Left cardiac atrium (tissue), 4 donors: Measurements from ENCODE around the gene SUGCT. TPM values are rescaled to one million over a fixed set of nuclear protein-coding genes. Genes with fewer than 3 reads are reported as not detected.

ENCODE experiments used
- ATAC-seq, 2 donors: fragments of 200-7000 bp; cut with Tn5 transposase; one replicate each; pipeline ENCODE4 v1.9.1; 2020; ENCODE audit warnings: mild to moderate bottlenecking in 2 of 2, moderate library complexity in 2 of 2
- DNase-seq: peaks from one replicate; pipeline ENCODE4 v3.0.0-alpha.2; 2020
- intact Hi-C, 2 donors: fragments of 100-400 bp; cut with DNase I; formaldehyde crosslinking; loops; one replicate each; pipeline versions ENCODE4 v1.14.1 to v1.15.1; 2022 to 2023
- total RNA-seq, 2 donors: library from RNA; stranded (reverse); fragmentation: NEBNext Ultra II Directional; extraction: Animal tissue kit (Norgen Biotek cat#: 25700); gene quantifications; one replicate each; pipeline ENCODE4 v1.2.1, GENCODE V29; 2021
- donor health status: DM: no; HTN: yes; CAD: no.
- donor health status: DM: no; HTN: yes; CAD: no; lungs with severe emphysema.
- donor health status: DM: yes; HTN: yes; CAD: no.
- donor health status: Dilated cardiomyopathy.

SUGCT gene
- total RNA-seq, 2 donors from 2014 or later: 4.1 to 4.4 TPM

GRCh38 chr7:40300146-40300670 is 165.4 kb downstream of the SUGCT start:
- intact Hi-C loops: no loop called here
- ATAC-seq (no peak), DNase-seq (no peak)

- ATAC-seq (no peak), DNase-seq (no peak)
- intact Hi-C loops: no loop called here
These were observed 166.8 kb downstream of the SUGCT start for GRCh38 chr7:40301486-40302068.

GRCh38 chr7:40303996-40304395 is 169.2 kb downstream of the SUGCT start:
- intact Hi-C loops: no loop called here
- ATAC-seq (peak in 1 of 2 donors; percentile 48), DNase-seq (no peak)

- no peak for DNase-seq
- intact Hi-C loops: no loop called here
- ATAC-seq: no peak
These were observed 170.4 kb downstream of the SUGCT start for GRCh38 chr7:40305229-40305628.

DNA sequence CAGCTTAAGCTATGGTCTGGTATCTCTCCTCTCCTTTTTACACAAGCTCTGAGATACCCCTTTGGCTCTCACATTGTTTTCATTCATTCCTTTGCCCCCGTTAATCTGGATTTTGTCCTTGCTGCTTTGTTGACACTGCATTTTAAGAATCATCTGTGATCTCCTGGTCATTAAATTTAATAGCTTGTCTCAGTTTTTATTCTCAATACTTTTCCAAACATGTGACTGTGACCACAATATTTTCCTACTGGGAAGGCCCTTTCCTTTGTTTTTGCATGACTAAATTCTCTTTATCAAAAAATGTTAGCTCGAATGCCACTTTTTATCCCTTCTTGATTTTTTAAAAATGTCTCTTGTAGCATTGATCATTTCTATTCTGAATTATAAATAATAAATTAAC is 171.2 kb downstream of the SUGCT start:
- ATAC-seq: no peak
- intact Hi-C loops: no loop called here
- DNase-seq: no peak

- intact Hi-C loops: no loop called here
- no peak for DNase-seq
- no peak for ATAC-seq
These were observed 171.8 kb downstream of the SUGCT start for GRCh38 chr7:40306596-40306995.

DNA sequence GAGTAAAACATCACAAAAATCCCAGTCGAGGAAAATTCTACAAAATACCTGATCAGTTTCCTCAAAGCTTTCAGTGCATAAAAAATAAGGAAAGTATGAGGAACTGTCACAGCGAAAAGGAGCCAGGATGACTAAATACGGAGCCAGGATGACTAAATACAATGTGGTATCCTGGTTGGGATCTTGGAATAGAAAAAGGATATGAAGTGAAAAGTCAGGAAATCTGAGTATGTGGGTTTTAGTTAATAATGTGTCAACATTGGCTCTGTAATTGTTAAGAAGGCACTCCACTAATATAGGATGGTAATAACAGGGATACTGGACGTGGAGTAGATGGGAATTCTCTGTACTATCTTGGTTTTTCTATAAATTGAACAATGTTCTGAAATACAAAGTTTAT is 175.5 kb downstream of the SUGCT start:
- intact Hi-C loops: no loop called here
- no peak for ATAC-seq

GRCh38 chr7:40311307-40311706 is 176.5 kb downstream of the SUGCT start:
- intact Hi-C loops: no loop called here
- ATAC-seq: no peak

More for the DNA sequence above, 175.5 kb downstream of the SUGCT start:
- no peak for DNase-seq

DNA sequence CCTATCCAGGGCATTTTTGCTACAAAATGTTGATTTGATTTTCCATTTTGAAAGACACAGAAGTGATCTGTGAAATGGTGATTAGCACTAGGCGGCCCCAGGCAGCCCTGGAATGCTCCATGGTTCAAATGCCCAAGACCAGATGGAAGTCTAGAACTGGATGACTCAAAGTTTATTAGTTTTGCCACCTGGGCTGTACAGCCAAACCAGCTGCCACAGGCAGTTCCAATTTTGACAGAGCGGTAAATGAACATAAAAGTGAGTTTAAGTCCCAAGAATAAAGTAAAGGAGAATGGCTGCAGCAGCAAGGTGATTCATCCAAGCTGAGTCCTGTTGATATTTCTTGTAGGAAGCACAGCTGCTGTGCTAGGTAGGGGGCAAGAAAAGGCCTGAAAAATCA is 180.5 kb downstream of the SUGCT start:
- DNase-seq (no peak), ATAC-seq (no peak)
- intact Hi-C loops: no loop called here

More at GRCh38 chr7:40311307-40311706, 176.5 kb downstream of the SUGCT start:
- no peak for DNase-seq

DNA sequence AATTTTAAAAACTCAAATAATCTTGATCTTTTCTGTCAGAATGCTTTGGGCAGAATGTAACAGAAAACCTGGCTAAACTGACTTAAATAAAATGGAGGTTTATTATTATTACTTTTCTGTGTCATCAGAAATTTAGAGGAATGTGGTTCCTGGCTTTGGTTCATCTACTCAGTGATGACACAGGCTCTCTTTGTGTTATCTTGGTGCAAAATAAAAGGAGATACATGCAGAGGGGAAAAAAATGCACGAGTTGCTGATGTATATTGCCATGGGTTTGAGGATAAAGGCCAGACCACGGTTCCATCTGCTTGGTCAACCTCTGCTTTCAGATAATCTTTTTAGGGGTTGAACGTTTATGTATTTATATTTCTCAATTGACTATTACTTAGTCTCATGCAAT is 181.4 kb downstream of the SUGCT start:
- intact Hi-C loops: no loop called here
- no peak for ATAC-seq
- DNase-seq: no peak

GRCh38 chr7:40324914-40325313 is 190.1 kb downstream of the SUGCT start:
- no peak for ATAC-seq
- no peak for DNase-seq
- intact Hi-C loops: loop anchor here in 1 of 2 donors (5.0 kb wide), 1 partner anchor 1382 kb away; no protein-coding TSS in a partner anchor

- ATAC-seq (no peak), DNase-seq (no peak)
- intact Hi-C loops: loop anchor here in 1 of 2 donors (5.0 kb wide), 1 partner anchor 1380 kb away; no protein-coding TSS in a partner anchor
These were observed 192.3 kb downstream of the SUGCT start for GRCh38 chr7:40327113-40327512.

DNA sequence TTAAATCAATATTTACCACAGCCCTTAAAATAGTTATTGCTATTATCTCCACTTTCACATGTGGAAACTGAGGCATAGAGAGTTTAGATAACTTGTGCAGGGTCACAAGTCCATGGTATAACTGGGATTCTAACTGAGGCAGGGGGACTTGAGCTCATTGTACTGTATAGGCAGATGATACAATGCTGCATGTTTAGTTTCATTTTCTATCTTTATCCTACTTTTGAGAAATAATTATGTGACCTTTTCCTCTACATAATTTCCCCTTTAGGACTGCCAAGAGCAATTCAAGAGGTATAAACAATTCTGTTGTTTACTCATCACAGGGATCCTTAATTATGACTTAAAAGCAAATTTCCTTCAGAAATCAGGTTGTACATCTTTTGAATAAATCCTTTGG is 193.1 kb downstream of the SUGCT start:
- ATAC-seq: no peak
- intact Hi-C loops: loop anchor here in 1 of 2 donors (5.0 kb wide), 1 partner anchor 1379 kb away; no protein-coding TSS in a partner anchor
- DNase-seq: no peak

DNA sequence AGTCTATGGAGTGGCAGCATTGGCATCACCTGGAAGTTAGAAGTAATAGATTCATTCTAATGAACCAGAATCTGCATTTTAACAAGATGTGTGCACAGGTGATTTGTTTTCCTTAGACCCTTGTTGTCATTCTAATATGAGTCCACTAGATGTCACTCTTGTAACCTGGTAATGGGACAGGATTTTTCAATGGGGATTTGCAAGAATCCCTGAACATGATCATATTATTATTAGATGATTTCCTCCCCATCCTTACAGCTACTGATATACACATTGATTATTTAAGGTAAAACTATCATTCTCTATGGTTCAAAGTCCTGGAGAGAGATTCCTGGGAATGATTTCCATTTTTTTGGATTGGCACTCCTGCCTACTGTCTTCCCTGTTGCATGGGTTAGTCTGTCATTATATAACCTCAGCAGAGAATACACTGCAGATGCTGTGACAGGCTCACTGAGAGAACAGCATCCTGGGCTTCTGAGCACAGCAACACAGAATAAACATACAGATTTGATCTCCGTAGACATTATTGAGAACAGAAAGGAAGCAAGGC is 194.9 kb downstream of the SUGCT start:
- intact Hi-C loops: loop anchor here in 1 of 2 donors (5.0 kb wide), 2 partner anchors 273 to 1378 kb away; no protein-coding TSS in a partner anchor
- no peak for DNase-seq
- ATAC-seq: no peak

DNA sequence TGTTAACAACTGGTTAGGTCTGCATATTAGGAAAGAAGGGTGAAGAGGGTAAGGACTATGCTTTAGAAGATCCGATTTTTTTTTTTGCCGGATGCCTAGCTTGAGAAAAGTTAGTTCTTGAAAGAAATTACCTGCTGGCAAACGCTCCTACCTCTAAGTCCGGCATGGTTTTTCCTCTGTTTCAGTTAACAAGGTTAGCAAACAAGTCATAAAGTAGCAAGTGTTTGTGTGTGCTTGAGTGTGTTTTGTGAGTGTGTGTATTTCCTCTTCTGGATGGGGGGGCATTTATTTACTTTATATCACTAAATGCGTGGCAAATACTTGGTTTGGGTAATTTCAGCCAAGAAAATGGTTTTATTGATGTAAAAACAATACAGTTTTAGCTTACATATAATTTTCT is 195.6 kb downstream of the SUGCT start:
- DNase-seq (no peak), ATAC-seq (no peak)
- intact Hi-C loops: loop anchor here in 1 of 2 donors (5.0 kb wide), 1 partner anchor 272 kb away; no protein-coding TSS in a partner anchor

DNA sequence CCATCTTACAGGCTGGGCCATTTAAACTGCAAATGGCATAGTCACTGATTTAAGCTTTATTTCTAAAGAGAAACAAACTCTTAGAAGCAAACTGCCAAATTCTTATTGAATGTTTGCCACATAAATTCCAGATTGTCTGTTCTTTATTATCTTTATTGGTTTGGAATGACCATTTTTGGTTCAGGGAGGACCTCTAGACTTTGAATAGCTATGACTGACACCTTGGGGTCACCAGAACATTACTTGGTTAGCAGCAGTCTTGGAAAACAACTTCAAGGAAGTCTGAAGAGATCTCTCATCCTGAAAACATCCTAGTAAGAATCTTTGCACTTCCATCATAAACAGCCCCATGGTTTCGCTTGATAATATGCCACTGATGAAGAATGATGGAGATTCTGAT is 197.1 kb downstream of the SUGCT start:
- DNase-seq: no peak
- intact Hi-C loops: loop anchor here in 1 of 2 donors (5.0 kb wide), 1 partner anchor 270 kb away; no protein-coding TSS in a partner anchor
- ATAC-seq: no peak

- DNase-seq (no peak), ATAC-seq (no peak)
- intact Hi-C loops: loop anchor here in 1 of 2 donors (5.0 kb wide), 1 partner anchor 270 kb away; no protein-coding TSS in a partner anchor
These were observed 197.7 kb downstream of the SUGCT start for GRCh38 chr7:40332516-40332915.

- intact Hi-C loops: no loop called here
- ATAC-seq: no peak
These were observed 207.0 kb downstream of the SUGCT start for GRCh38 chr7:40341836-40342235.

GRCh38 chr7:40346554-40346953 is 211.7 kb downstream of the SUGCT start:
- intact Hi-C loops: no loop called here
- DNase-seq (no peak), ATAC-seq (no peak)

More at GRCh38 chr7:40341836-40342235, 207.0 kb downstream of the SUGCT start:
- DNase-seq: no peak

GRCh38 chr7:40348126-40348728 is 213.4 kb downstream of the SUGCT start:
- DNase-seq: no peak
- ATAC-seq: no peak
- intact Hi-C loops: no loop called here
